K562 (cell line): ENCODE measurements around the gene PPP2R1A. TPM values are rescaled to one million over a fixed set of nuclear protein-coding genes. Genes with fewer than 3 reads are reported as not detected.

Experiments used
- ATAC-seq: fragments of 200-7000 bp; cut with Tn5 transposase; 3 replicates; pipeline ENCODE4 v1.9.1; 2020; ENCODE audit warnings: moderate library complexity
- BruUV-seq: library from RNA; stranded (reverse); fragments of 400-500 nt; replicated peaks from 2 replicates; lab custom pipeline; 2021; lab: Mats Ljungman, UMichigan
- CTCF ChIA-PET: fragments of 300-600 bp; formaldehyde crosslinking; extraction: SDS; loops from one replicate; lab custom pipeline; 2021; ENCODE audit warnings: low intra/inter-chr PET ratio; lab: Yijun Ruan, JAX
- POLR2A ChIA-PET: fragments of 300-600, 350-650 bp; sonication (Branson Sonifier 250); formaldehyde crosslinking; extraction: SDS; loops from one replicate; lab custom pipeline; 2021; ENCODE audit warnings: antibody characterized with exemption, inconsistent platforms; lab: Yijun Ruan, JAX
- DNase-seq, 4 experiments: peaks; one replicate each; pipeline versions ENCODE4 v3.0.0 to v3.0.0-alpha.2; 2011 to 2018; ENCODE audit warnings: low spot score in 3 of 4, mixed read lengths in 3 of 4; ENCODE audit errors: extremely low read depth in 1 of 4
- FAIRE-seq: peaks from 2 replicates; lab custom pipeline; 2011; peaks lifted over from hg19 to GRCh38; lab: Jason Lieb, UNC
- H2AFZ ChIP-seq: 2 replicates; pipeline ENCODE4 v1.6.0; 2011; ENCODE audit warnings: low read depth, low read length, control low read depth, inconsistent platforms
- H3K27ac ChIP-seq: fragments of 200-600 bp; 3 replicates; pipeline ENCODE4 v1.8.0; 2011; ENCODE audit warnings: low read depth, mild to moderate bottlenecking, control low read depth, inconsistent platforms, low read length, moderate library complexity, mixed read lengths; ENCODE audit errors: extremely low read depth
- H3K27me3 ChIP-seq, 2 experiments: fragments of 300-600 bp in 1 of 2; 2 replicates in 1 of 2; 3 replicates in 1 of 2; pipeline versions ENCODE4 v1.6.0 to v1.8.0; 2011; ENCODE audit warnings: inconsistent platforms in 2 of 2, low read length in 2 of 2, mild to moderate bottlenecking in 1 of 2, mixed read lengths in 1 of 2, moderate library complexity in 1 of 2; ENCODE audit not compliant: control insufficient read depth in 2 of 2, insufficient read depth in 2 of 2
- H3K36me3 ChIP-seq: fragments of 300-600 bp; 3 replicates; pipeline ENCODE4 v1.8.0; 2011; ENCODE audit warnings: mild to moderate bottlenecking, low read length, inconsistent platforms; ENCODE audit not compliant: control insufficient read depth, insufficient read depth
- H3K4me1 ChIP-seq, 2 experiments: fragments of 200-600 bp in 1 of 2; replicated peaks in 1 of 2; 2 replicates in 1 of 2; 3 replicates in 1 of 2; pipeline versions ENCODE4 v1.5.1 to v1.8.0; 2011; ENCODE audit warnings: inconsistent platforms in 2 of 2, low read length in 2 of 2, mild to moderate bottlenecking in 1 of 2, mixed read lengths in 1 of 2, moderate library complexity in 1 of 2; ENCODE audit not compliant: control insufficient read depth in 2 of 2, insufficient read depth in 2 of 2
- H3K4me2 ChIP-seq: 2 replicates; pipeline ENCODE4 v1.6.1; 2011; ENCODE audit warnings: low read length, control low read depth, inconsistent platforms, mixed read lengths; ENCODE audit not compliant: insufficient read depth
- H3K4me3 ChIP-seq: fragments of 200-600 bp; sonication (generic), shearing (Covaris generic); 2 replicates; pipeline ENCODE4 v1.5.1; 2016; ENCODE audit warnings: control low read depth, inconsistent platforms
- H3K79me2 ChIP-seq: fragments of 200-600 bp; 3 replicates; pipeline ENCODE4 v1.8.0; 2011; ENCODE audit warnings: low read length, inconsistent platforms; ENCODE audit not compliant: control insufficient read depth, insufficient read depth
- H3K9ac ChIP-seq, 2 experiments: 2 replicates each; pipeline versions ENCODE4 v1.6.0 to v1.6.1; 2011; ENCODE audit warnings: low read depth in 2 of 2, low read length in 2 of 2, control low read depth in 1 of 2, inconsistent platforms in 1 of 2, mild to moderate bottlenecking in 1 of 2, mixed read lengths in 1 of 2; ENCODE audit not compliant: insufficient read depth in 1 of 2
- H3K9me1 ChIP-seq: one replicate; pipeline ENCODE4 v1.6.0; 2011; ENCODE audit warnings: inconsistent platforms, mild to moderate bottlenecking, low read length, moderate library complexity; ENCODE audit not compliant: control insufficient read depth, insufficient read depth
- H3K9me3 ChIP-seq: replicated peaks from 2 replicates; pipeline ENCODE4 v1.5.1; 2011; ENCODE audit warnings: low read depth, low read length, inconsistent platforms; ENCODE audit not compliant: control insufficient read depth, insufficient read depth
- H4K20me1 ChIP-seq: replicated peaks from 2 replicates; pipeline ENCODE4 v1.6.1; 2011; ENCODE audit warnings: low read length, inconsistent platforms, mixed read lengths; ENCODE audit not compliant: control insufficient read depth, insufficient read depth
- CEBPG ChIP-seq, 3 experiments: fragments of 200-800 bp in 1 of 3; sonication (Bioruptor generic) in 1 of 3; sonication (generic) in 1 of 3; formaldehyde crosslinking in 1 of 3; IDR thresholded peaks in 2 of 3; conservative IDR thresholded peaks in 1 of 3; 2 replicates each; pipeline versions ENCODE4 v1.6.1 to v1.8.0; 2016 to 2022; ENCODE audit warnings: missing compliant biosample characterization in 2 of 3, missing genetic modification characterization in 2 of 3, mild to moderate bottlenecking in 1 of 3, missing genetic modification reagents in 1 of 3
- GABPA ChIP-seq: fragments of 200-800 bp; sonication (Bioruptor generic); conservative IDR thresholded peaks from 2 replicates; pipeline ENCODE4 v1.6.1; 2016; ENCODE audit warnings: low read depth, missing genetic modification characterization, missing compliant biosample characterization
- POLR2A ChIP-seq: fragments of 450-650 bp; conservative IDR thresholded peaks from 2 replicates; pipeline ENCODE4 v1.6.1; 2016
- POLR2B ChIP-seq: fragments of 450-650 bp; IDR thresholded peaks from 2 replicates; pipeline ENCODE4 v1.6.1; 2018; ENCODE audit warnings: low read depth; ENCODE audit not compliant: partially characterized antibody
- RB1 ChIP-seq: fragments of 450-650 bp; IDR thresholded peaks from 2 replicates; pipeline ENCODE4 v1.6.1; 2017; ENCODE audit warnings: low read depth, mild to moderate bottlenecking
- SMAD3 ChIP-seq: fragments of 450-650 bp; formaldehyde crosslinking; conservative IDR thresholded peaks from 2 replicates; pipeline ENCODE4 v1.4.0; 2020; ENCODE audit warnings: mild to moderate bottlenecking
- TSHZ1 ChIP-seq: fragments of 250-450 bp; sonication (Bioruptor Pico); IDR thresholded peaks from 2 replicates; pipeline ENCODE4 v1.4.0; 2020; ENCODE audit warnings: mild to moderate bottlenecking, moderate library complexity
- ZNF277 ChIP-seq: fragments of 250-450 bp; sonication (Bioruptor Pico); IDR thresholded peaks from 2 replicates; pipeline ENCODE4 v1.8.0; 2022; ENCODE audit warnings: inconsistent platforms, mild to moderate bottlenecking, moderate library complexity, borderline replicate concordance
- ZNF57 ChIP-seq: fragments of 450-650 bp; formaldehyde crosslinking; IDR thresholded peaks from 2 replicates; pipeline ENCODE4 v1.4.0; 2020; ENCODE audit warnings: mild to moderate bottlenecking, moderate library complexity
- WGBS: fragments of 100-300 bp; shearing (Covaris generic); methylation state at CpG from one replicate; pipeline ENCODE4 v1.1.6; 2016; ENCODE audit warnings: low coverage, mixed read lengths; ENCODE audit not compliant: insufficient coverage; ENCODE audit errors: missing lambda C conversion rate; 5-methylcytosine and 5-hydroxymethylcytosine counted together
- in situ Hi-C: fragments of 300-500 bp; cut with MboI; formaldehyde crosslinking; loops from 4 replicates; pipeline ENCODE4 v1.15.0; 2018; ENCODE audit warnings: inconsistent platforms, mixed read lengths
- intact Hi-C: fragments of 100-400 bp; cut with micrococcal nuclease; formaldehyde crosslinking; loops from 2 replicates; pipeline ENCODE4 v1.14.2; 2022
- polyA plus RNA-seq, 8 experiments: library from polyadenylated mRNA; depleted of rRNA in 4 of 8; stranded (reverse) in 5 of 8; unstranded in 3 of 8; fragments of >200 nt; fragmentation: Nextera tagmentation in 2 of 8; fragmentation: Illumina TruSeq in 1 of 8; extraction: Ambion mirVana in 2 of 8; extraction: Trizol in 1 of 8; gene quantifications; 2 replicates each; pipeline versions ENCODE4 v1.2.1 to v1.2.3, GENCODE V29; 2011 to 2014; ENCODE audit warnings: inconsistent platforms in 1 of 8, missing spikeins in 1 of 8
- total RNA-seq, 7 experiments: library from RNA; depleted of rRNA in 6 of 7; stranded (reverse); fragments of >200 nt in 6 of 7; fragmentation: Illumina TruSeq in 2 of 7; extraction: Trizol in 2 of 7; gene quantifications; 2 replicates each; pipeline versions ENCODE4 v1.2.1 to v1.2.3, GENCODE V29; 2011 to 2021; ENCODE audit warnings: low replicate concordance in 1 of 7

The PPP2R1A gene
- total and polyA plus RNA-seq, 9 of the 15 experiments (the other 6 are each of a cell fraction or from before 2014, with no cell fraction given): 10.1 to 211 (median 70.1) TPM

GRCh38 chr19:52227980-52228379 lies 38.1 kb downstream of the PPP2R1A start:
- no peak overlapping the region for H3K9ac ChIP-seq
- peaks cover 53% of the 10 kb centered on the region for H3K36me3 ChIP-seq
- TF ChIP-seq RB1 (no peak), ZNF277 (CRISPR knock-in tag) (no peak), ZNF57 (CRISPR knock-in tag) (no peak), CEBPG (CRISPR knock-in tag; IDR thresholded peaks at IDR 0.05) (no peak), CEBPG (tag; conservative IDR thresholded peaks at IDR 0.05 in 1 of 2, IDR thresholded peaks at IDR 0.05 in 1 of 2) (no peak), POLR2A (peak; percentile 41; the same call in 1 of the 2 replicates), SMAD3 (CRISPR knock-in tag) (no peak), TSHZ1 (CRISPR knock-in tag) (no peak), POLR2B (peak; percentile 49), GABPA (tag) (no peak)
- intact Hi-C loops: no loop called here
- DNase-seq (no peak), FAIRE-seq (no peak), ATAC-seq (no peak; the same call in 2 of the 3 replicates)
- no peak overlapping the region for H3K4me3 ChIP-seq
- no peaks in the 10 kb centered on the region for H3K9me1 ChIP-seq
- H3K4me1 ChIP-seq: no peaks in the 10 kb centered on the region
- no peaks in the 10 kb centered on the region for H3K9me3 ChIP-seq
- no peaks in the 10 kb centered on the region for H3K27me3 ChIP-seq
- in situ Hi-C loops: no loop called here
- ChIA-PET CTCF (no interaction called here), POLR2A (interaction anchor here (0.7 to 1.9 kb wide), 3 partner anchors 10 to 28 kb away, joined by 3 to 5 read pairs (median 3); no protein-coding TSS in a partner anchor)
- H3K27ac ChIP-seq: no peak overlapping the region
- H4K20me1 ChIP-seq: no peaks in the 10 kb centered on the region
- no peak overlapping the region for H2AFZ ChIP-seq
- BruUV-seq: no TSS peak
- no peak overlapping the region for H3K4me2 ChIP-seq
- no peaks in the 10 kb centered on the region for H3K79me2 ChIP-seq
- 83% methylated on average over 5 of the region's 5 CpGs for WGBS
